Trophoblast cell (in vitro differentiated cells and primary cell): ENCODE measurements around the gene ARSI.

ENCODE experiments used
- DNase-seq, 2 donors: peaks; one replicate each; pipeline ENCODE4 v3.0.0-alpha.2; 2016
- H2AFZ ChIP-seq: 2 replicates; pipeline ENCODE4 v1.6.1; 2013; ENCODE audit warnings: low read length, moderate library complexity, mild to moderate bottlenecking; ENCODE audit not compliant: insufficient read depth, poor library complexity
- H2AK5ac ChIP-seq: 2 replicates; pipeline ENCODE4 v1.6.1; 2013; ENCODE audit warnings: mild to moderate bottlenecking, low read length
- H2BK120ac ChIP-seq: 2 replicates; pipeline ENCODE4 v1.6.1; 2013; ENCODE audit warnings: low read length, mild to moderate bottlenecking, moderate library complexity; ENCODE audit not compliant: insufficient read depth, poor library complexity
- H2BK12ac ChIP-seq: 2 replicates; pipeline ENCODE4 v1.6.1; 2013; ENCODE audit warnings: mild to moderate bottlenecking, low read length, moderate library complexity
- H2BK5ac ChIP-seq: 2 replicates; pipeline ENCODE4 v1.6.1; 2013; ENCODE audit warnings: low read length, low read depth, moderate library complexity, mild to moderate bottlenecking; ENCODE audit not compliant: poor library complexity
- H3K14ac ChIP-seq: 2 replicates; pipeline ENCODE4 v1.6.1; 2013; ENCODE audit warnings: mild to moderate bottlenecking, low read length
- H3K18ac ChIP-seq: 2 replicates; pipeline ENCODE4 v1.6.1; 2013; ENCODE audit warnings: mild to moderate bottlenecking, low read length
- H3K23ac ChIP-seq: 2 replicates; pipeline ENCODE4 v1.6.1; 2013; ENCODE audit warnings: low read length
- H3K27ac ChIP-seq: 2 replicates; pipeline ENCODE4 v1.5.1; 2013; ENCODE audit warnings: low read depth, mild to moderate bottlenecking, inconsistent platforms, low read length, moderate library complexity
- H3K27me3 ChIP-seq: 2 replicates; pipeline ENCODE4 v1.6.1; 2013; ENCODE audit warnings: inconsistent platforms, mild to moderate bottlenecking, low read length, moderate library complexity; ENCODE audit not compliant: insufficient read depth
- H3K36me3 ChIP-seq, 2 experiments: 1 replicate in 1 of 2; 2 replicates in 1 of 2; pipeline ENCODE4 v1.6.1; 2013; ENCODE audit warnings: low read length in 2 of 2, mild to moderate bottlenecking in 2 of 2, moderate library complexity in 1 of 2; ENCODE audit not compliant: insufficient read depth in 2 of 2, control insufficient read depth in 1 of 2
- H3K4ac ChIP-seq: 2 replicates; pipeline ENCODE4 v1.6.1; 2013; ENCODE audit warnings: low read depth, mild to moderate bottlenecking, low read length, moderate library complexity
- H3K4me1 ChIP-seq, 2 experiments: 1 replicate in 1 of 2; 2 replicates in 1 of 2; pipeline ENCODE4 v1.6.1; 2013; ENCODE audit warnings: low read length in 2 of 2, mild to moderate bottlenecking in 2 of 2, moderate library complexity in 1 of 2; ENCODE audit not compliant: insufficient read depth in 2 of 2, control insufficient read depth in 1 of 2
- H3K4me2 ChIP-seq: 2 replicates; pipeline ENCODE4 v1.6.1; 2013; ENCODE audit warnings: inconsistent platforms, mild to moderate bottlenecking, low read length, moderate library complexity
- H3K4me3 ChIP-seq: 2 replicates; pipeline ENCODE4 v1.5.1; 2013; ENCODE audit warnings: mild to moderate bottlenecking, low read depth, low read length, inconsistent platforms
- H3K79me1 ChIP-seq: one replicate; pipeline ENCODE4 v1.6.1; 2013; ENCODE audit warnings: low read length
- H3K79me2 ChIP-seq: 2 replicates; pipeline ENCODE4 v1.6.1; 2013; ENCODE audit warnings: low read length, mild to moderate bottlenecking; ENCODE audit not compliant: control insufficient read depth, insufficient read depth, poor library complexity
- H3K9ac ChIP-seq: 2 replicates; pipeline ENCODE4 v1.6.1; 2013; ENCODE audit warnings: mild to moderate bottlenecking, low read length
- H3K9me3 ChIP-seq: 2 replicates; pipeline ENCODE4 v1.6.1; 2013; ENCODE audit warnings: low read depth, mild to moderate bottlenecking, control low read depth, inconsistent platforms, low read length; ENCODE audit not compliant: insufficient read depth
- H4K12ac ChIP-seq: 2 replicates; pipeline ENCODE4 v1.6.1; 2013; ENCODE audit warnings: low read depth, mild to moderate bottlenecking, low read length, moderate library complexity
- H4K8ac ChIP-seq: 2 replicates; pipeline ENCODE4 v1.6.1; 2013; ENCODE audit warnings: low read depth, mild to moderate bottlenecking, low read length, moderate library complexity
- H4K91ac ChIP-seq: one replicate; pipeline ENCODE4 v1.6.1; 2013; ENCODE audit warnings: low read depth, mild to moderate bottlenecking, low read length, moderate library complexity
- WGBS: extraction: QIAGEN DNeasy Blood & Tissue Kit; methylation state at CpG from one replicate; pipeline ENCODE4 v1.1.7; 2013; ENCODE audit warnings: missing lambda C conversion rate; ENCODE audit not compliant: insufficient read length, insufficient coverage; ENCODE audit errors: extremely low coverage; 5-methylcytosine and 5-hydroxymethylcytosine counted together

The ARSI gene

DNA sequence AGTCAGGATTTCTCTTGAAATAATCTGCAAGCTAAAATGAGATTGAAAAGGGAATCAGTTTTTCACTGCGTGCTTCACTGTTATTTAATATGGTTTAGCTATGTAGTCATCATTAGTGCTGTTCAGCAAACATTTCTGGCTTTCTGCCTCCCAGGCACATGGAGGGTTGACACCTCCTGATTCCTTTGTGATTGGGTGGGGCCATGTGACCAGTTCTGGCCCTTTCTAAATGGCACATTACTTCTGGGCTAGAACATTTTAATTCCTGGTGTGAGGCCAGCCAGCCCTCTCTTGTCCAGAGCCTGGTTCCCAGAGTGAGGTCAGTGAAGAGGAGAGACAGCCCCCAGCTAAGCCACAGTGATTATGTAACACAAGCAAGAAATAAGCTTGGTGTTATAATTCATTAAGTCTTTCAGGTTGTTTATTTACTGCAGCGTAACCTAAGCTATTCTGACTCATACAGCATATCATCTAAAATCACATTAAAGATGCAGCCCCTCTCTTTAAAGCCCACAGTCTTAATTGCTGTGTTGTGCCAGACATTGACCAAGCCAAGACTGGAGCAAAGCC lies 17.4 kb upstream of the ARSI start:
- Histone ChIP-seq H3K14ac (no peak overlapping the region), H3K18ac (no peak overlapping the region), H3K27me3 (no peaks in the 10 kb centered on the region), H3K4ac (no peak overlapping the region), H3K9ac (no peak overlapping the region), H3K23ac (no peak overlapping the region), H3K27ac (peak overlapping the region; percentile 20), H4K12ac (no peak overlapping the region), H2BK12ac (no peak overlapping the region), H3K9me3 (no peaks in the 10 kb centered on the region), H3K79me1 (peaks cover 15% of the 10 kb centered on the region), H2BK120ac (no peak overlapping the region), H2AK5ac (no peak overlapping the region), H2BK5ac (no peak overlapping the region), H3K4me3 (no peak overlapping the region), H3K4me1 (peaks cover 28 to 40% of the 10 kb centered on the region in 2 experiments), H3K79me2 (no peaks in the 10 kb centered on the region), H2AFZ (no peak overlapping the region), H3K36me3 (no peaks in the 10 kb centered on the region), H3K4me2 (no peak overlapping the region), H4K91ac (no peak overlapping the region), H4K8ac (no peak overlapping the region)
- no CpG with 5 or more reads among the region's 2 CpGs for WGBS
- DNase-seq: peak; percentile 73 to 85

- Histone ChIP-seq H3K4me3 (no peak overlapping the region), H3K4ac (no peak overlapping the region), H2BK5ac (no peak overlapping the region), H2BK12ac (peak overlapping the region; percentile 29), H3K27me3 (no peaks in the 10 kb centered on the region), H4K8ac (no peak overlapping the region), H2BK120ac (peak overlapping the region; percentile 10), H3K9ac (no peak overlapping the region), H3K36me3 (no peaks in the 10 kb centered on the region), H3K23ac (no peak overlapping the region), H4K91ac (peak overlapping the region; percentile 75), H3K18ac (no peak overlapping the region), H3K14ac (no peak overlapping the region), H3K79me2 (no peaks in the 10 kb centered on the region), H2AFZ (no peak overlapping the region), H4K12ac (no peak overlapping the region), H3K27ac (peak overlapping the region; percentile 48), H3K9me3 (no peaks in the 10 kb centered on the region), H2AK5ac (peak overlapping the region; percentile 12), H3K4me1 (peaks cover 28 to 43% of the 10 kb centered on the region in 2 experiments), H3K4me2 (no peak overlapping the region), H3K79me1 (peaks cover 15% of the 10 kb centered on the region)
- DNase-seq: peak in 1 of 2 donors; percentile 28
- WGBS: no CpG with 5 or more reads among the region's 6 CpGs
These were observed 16.7 kb upstream of the ARSI start for GRCh38 chr5:150319484-150319790.

DNA sequence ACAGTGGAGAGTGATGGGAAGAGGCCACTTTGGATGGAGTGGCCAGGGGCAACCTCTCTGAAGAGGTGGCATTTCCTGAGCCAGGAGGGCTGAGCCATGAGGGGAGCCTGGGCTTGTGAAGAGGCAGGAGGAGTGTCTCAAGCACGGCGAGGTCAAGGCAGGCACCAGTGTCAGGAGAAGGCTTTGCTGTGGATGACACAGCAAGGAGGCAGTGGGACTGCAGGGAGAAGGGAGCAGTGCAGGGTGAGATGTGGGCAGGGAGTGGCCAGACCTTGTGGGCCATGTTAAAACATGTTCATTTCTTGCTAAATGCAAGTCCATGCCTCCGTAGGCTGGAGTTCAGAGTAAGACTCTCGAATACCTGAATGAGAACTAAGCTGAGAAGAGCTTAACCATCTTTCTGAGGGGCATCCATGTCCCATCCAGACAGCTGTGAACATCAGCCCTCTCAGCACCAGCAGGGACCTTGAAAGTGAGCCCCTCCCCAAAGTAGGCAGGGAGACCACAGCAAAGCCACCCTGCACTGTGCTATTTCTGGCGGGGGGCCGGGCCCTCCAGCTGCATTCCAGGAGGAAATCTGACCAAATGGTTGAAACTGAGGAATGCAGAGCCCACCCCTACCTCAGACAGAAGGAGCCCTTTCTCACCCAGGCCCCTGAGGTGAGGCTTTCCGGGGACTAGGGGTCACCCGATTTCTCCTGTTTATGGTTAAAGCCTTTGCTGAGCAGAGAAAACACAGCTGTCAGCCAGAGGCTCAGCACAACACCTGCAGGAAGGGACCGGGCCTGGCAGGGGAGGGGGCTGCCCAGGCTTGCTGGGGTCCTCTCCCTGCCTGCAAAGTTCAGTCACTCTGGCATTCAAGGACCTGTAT lies 16.1 kb upstream of the ARSI start:
- Histone ChIP-seq H3K9ac (no peak overlapping the region), H2BK5ac (no peak overlapping the region), H3K27ac (peak overlapping the region; percentile 48), H3K4ac (peak overlapping the region; percentile 0), H3K4me1 (peaks cover 28 to 46% of the 10 kb centered on the region in 2 experiments), H4K12ac (no peak overlapping the region), H2AFZ (no peak overlapping the region), H3K79me2 (no peaks in the 10 kb centered on the region), H3K79me1 (peaks cover 15% of the 10 kb centered on the region), H3K4me2 (no peak overlapping the region), H2BK120ac (peak overlapping the region; percentile 20), H4K91ac (peak overlapping the region; percentile 75), H3K27me3 (no peaks in the 10 kb centered on the region), H3K36me3 (no peaks in the 10 kb centered on the region), H2BK12ac (peak overlapping the region; percentile 53), H3K9me3 (no peaks in the 10 kb centered on the region), H3K4me3 (no peak overlapping the region), H4K8ac (peak overlapping the region; percentile 11), H2AK5ac (peak overlapping the region; percentile 47), H3K14ac (peak overlapping the region; percentile 71), H3K18ac (peak overlapping the region; percentile 62), H3K23ac (no peak overlapping the region)
- DNase-seq: peak; percentile 41 to 56
- no CpG with 5 or more reads among the region's 9 CpGs for WGBS

DNA sequence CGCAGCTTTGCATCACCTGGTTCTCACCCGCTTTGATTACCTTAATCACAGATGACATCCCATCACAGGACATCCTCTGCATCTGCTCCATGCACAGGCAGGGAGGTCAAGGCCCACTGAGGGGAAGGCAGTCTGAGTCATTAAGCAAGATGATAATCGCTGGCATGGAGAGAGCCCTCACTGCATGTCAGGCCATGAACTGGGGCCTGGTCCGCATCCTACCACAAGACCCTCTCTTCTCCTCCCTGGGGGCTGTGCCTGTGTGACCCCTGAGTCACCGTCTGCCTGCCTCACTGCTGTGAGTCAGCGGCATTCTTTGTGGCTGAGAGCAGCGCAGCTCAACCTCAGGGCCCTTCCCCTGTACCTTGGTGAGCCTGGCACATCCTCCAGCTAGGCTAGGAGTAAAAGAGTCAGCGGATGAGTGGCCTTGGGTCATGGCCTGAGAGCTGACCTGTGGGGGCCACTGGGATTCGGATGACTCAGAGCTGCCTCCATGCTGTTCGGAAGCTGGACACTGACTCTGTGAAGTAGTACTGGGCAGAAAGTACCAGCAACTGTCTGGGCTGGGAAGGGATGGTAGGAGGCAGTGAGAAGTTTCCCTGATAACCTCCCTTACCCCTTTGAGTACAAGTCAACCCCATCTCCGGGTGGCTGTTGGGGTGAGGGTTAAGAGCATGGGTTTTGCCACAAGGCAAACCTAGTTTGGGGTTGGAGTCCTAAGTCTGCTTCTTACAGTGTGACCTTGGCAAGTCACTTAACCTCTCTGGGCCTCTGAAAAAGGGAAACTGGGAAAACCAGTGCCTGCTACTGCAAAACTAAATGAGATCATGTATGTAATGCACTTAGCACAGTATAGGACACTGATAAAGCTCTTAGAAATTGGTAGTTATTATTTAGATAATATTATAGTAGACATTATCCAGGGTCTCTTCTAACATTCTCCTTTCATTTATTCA lies 14.6 kb upstream of the ARSI start:
- Histone ChIP-seq H3K9ac (no peak overlapping the region), H3K9me3 (no peaks in the 10 kb centered on the region), H3K4me1 (peaks cover 26 to 43% of the 10 kb centered on the region in 2 experiments), H2BK12ac (peak overlapping the region; percentile 92), H2AK5ac (no peak overlapping the region), H3K4me3 (no peak overlapping the region), H3K79me1 (peaks cover 16% of the 10 kb centered on the region), H3K23ac (no peak overlapping the region), H4K91ac (peak overlapping the region; percentile 92), H3K4ac (peak overlapping the region; percentile 13), H4K8ac (peak overlapping the region; percentile 59), H3K27me3 (no peaks in the 10 kb centered on the region), H3K14ac (peak overlapping the region; percentile 41), H4K12ac (no peak overlapping the region), H3K79me2 (no peaks in the 10 kb centered on the region), H2BK5ac (peak overlapping the region; percentile 89), H3K36me3 (no peaks in the 10 kb centered on the region), H3K4me2 (peak overlapping the region; percentile 42), H2AFZ (no peak overlapping the region), H3K18ac (peak overlapping the region; percentile 56), H2BK120ac (peak overlapping the region; percentile 72), H3K27ac (peak overlapping the region; percentile 92)
- WGBS: no CpG with 5 or more reads among the region's 11 CpGs
- DNase-seq: peak; percentile 94 to 97
